H1 (cell line): ENCODE measurements around the gene AAK1. TPM values are rescaled to one million over a fixed set of nuclear protein-coding genes. Genes with fewer than 3 reads are reported as not detected.

ENCODE experiments used
- CTCF ChIA-PET: fragments of 300-600 bp; sonication (Branson Sonifier 250); formaldehyde crosslinking; loops from one replicate; lab custom pipeline; 2021; ENCODE audit not compliant: partially characterized antibody; lab: Charles Lee
- POLR2A ChIA-PET: fragments of 300-600 bp; sonication (Branson Sonifier 250); formaldehyde crosslinking; loops from one replicate; lab custom pipeline; 2021; ENCODE audit warnings: inconsistent platforms; ENCODE audit not compliant: partially characterized antibody; lab: Charles Lee
- DNase-seq, 2 experiments: peaks; one replicate each; pipeline versions ENCODE4 v3.0.0 to v3.0.0-alpha.2; 2010 to 2022; ENCODE audit warnings: low spot score in 2 of 2, low read depth in 1 of 2, mixed read lengths in 1 of 2
- FAIRE-seq: peaks from 2 replicates; lab custom pipeline; 2011; peaks lifted over from hg19 to GRCh38; lab: Jason Lieb, UNC
- H2AFZ ChIP-seq: 2 replicates; pipeline ENCODE4 v1.8.1; 2012; ENCODE audit warnings: low read length, inconsistent platforms
- H2AK5ac ChIP-seq: 2 replicates; pipeline ENCODE4 v1.6.1; 2013; ENCODE audit warnings: low read depth, low read length
- H2BK120ac ChIP-seq: replicated peaks from 2 replicates; pipeline ENCODE3; 2013; ENCODE audit warnings: low read depth, low read length, inconsistent platforms
- H2BK12ac ChIP-seq: 2 replicates; pipeline ENCODE4 v1.6.1; 2013; ENCODE audit warnings: low read depth, low read length
- H2BK15ac ChIP-seq: 2 replicates; pipeline ENCODE4 v1.6.1; 2013; ENCODE audit warnings: low read length
- H2BK20ac ChIP-seq: 2 replicates; pipeline ENCODE4 v1.6.1; 2013; ENCODE audit warnings: low read length
- H2BK5ac ChIP-seq: 2 replicates; pipeline ENCODE4 v1.6.1; 2013; ENCODE audit warnings: low read depth, low read length
- H3K14ac ChIP-seq: 2 replicates; pipeline ENCODE4 v1.6.1; 2013; ENCODE audit warnings: inconsistent platforms; ENCODE audit not compliant: insufficient read length
- H3K18ac ChIP-seq: 2 replicates; pipeline ENCODE4 v1.6.1; 2013; ENCODE audit warnings: low read length; ENCODE audit errors: extremely low read depth
- H3K23ac ChIP-seq: 2 replicates; pipeline ENCODE4 v1.6.1; 2013; ENCODE audit warnings: inconsistent platforms; ENCODE audit not compliant: insufficient read length
- H3K23me2 ChIP-seq: 2 replicates; pipeline ENCODE4 v1.6.1; 2013; ENCODE audit warnings: low read depth, low read length
- H3K27ac ChIP-seq: 2 replicates; pipeline ENCODE4 v1.6.1; 2011; ENCODE audit warnings: low read depth, low read length, inconsistent platforms
- H3K27me3 ChIP-seq, 4 experiments: replicated peaks in 1 of 4; 1 replicate in 1 of 4; 2 replicates in 3 of 4; pipeline versions ENCODE4 v1.6.1 to v1.8.1; 2011 to 2013; ENCODE audit warnings: low read length in 3 of 4, mild to moderate bottlenecking in 3 of 4, inconsistent platforms in 2 of 4, mixed read lengths in 2 of 4, moderate library complexity in 1 of 4; ENCODE audit not compliant: control insufficient read depth in 3 of 4, insufficient read depth in 3 of 4; ENCODE audit errors: extremely low read depth in 1 of 4
- H3K36me3 ChIP-seq, 4 experiments: 2 replicates each; pipeline versions ENCODE4 v1.6.1 to v1.8.1; 2011 to 2013; ENCODE audit warnings: mild to moderate bottlenecking in 4 of 4, low read length in 3 of 4, moderate library complexity in 2 of 4, control low read depth in 1 of 4, inconsistent platforms in 1 of 4; ENCODE audit not compliant: insufficient read depth in 4 of 4, control insufficient read depth in 2 of 4
- H3K4ac ChIP-seq: replicated peaks from 2 replicates; pipeline ENCODE3; 2013; ENCODE audit warnings: low read length, low read depth, mixed read lengths, inconsistent platforms; ENCODE audit not compliant: insufficient read length
- H3K4me1 ChIP-seq, 4 experiments: replicated peaks in 1 of 4; 1 replicate in 1 of 4; 2 replicates in 3 of 4; pipeline versions ENCODE4 v1.6.1 to v1.8.1; 2011 to 2013; ENCODE audit warnings: low read length in 3 of 4, inconsistent platforms in 2 of 4, mixed read lengths in 1 of 4; ENCODE audit not compliant: insufficient read depth in 4 of 4, control insufficient read depth in 3 of 4
- H3K4me2 ChIP-seq, 2 experiments: 2 replicates each; pipeline versions ENCODE4 v1.6.1 to v1.8.1; 2011 to 2013; ENCODE audit warnings: low read depth in 2 of 2, low read length in 2 of 2, control low read depth in 1 of 2, inconsistent platforms in 1 of 2, mild to moderate bottlenecking in 1 of 2; ENCODE audit not compliant: insufficient read depth in 1 of 2
- H3K4me3 ChIP-seq, 4 experiments: fragments of 200-600, 300-600 bp in 1 of 4; sonication (generic), shearing (Covaris generic), sonication (Bioruptor Twin) in 1 of 4; 2 replicates each; pipeline versions ENCODE4 v1.5.1 to v1.8.1; 2011 to 2016; ENCODE audit warnings: low read length in 4 of 4, low read depth in 3 of 4, control low read depth in 2 of 4, inconsistent platforms in 2 of 4, mild to moderate bottlenecking in 2 of 4, mixed read lengths in 1 of 4, moderate library complexity in 1 of 4; ENCODE audit not compliant: insufficient read depth in 2 of 4; ENCODE audit errors: extremely low read depth in 1 of 4
- H3K56ac ChIP-seq: replicated peaks from 2 replicates; pipeline ENCODE3; 2013; ENCODE audit warnings: low read depth, mild to moderate bottlenecking, mixed read lengths, low read length, inconsistent platforms; ENCODE audit not compliant: insufficient read length
- H3K79me1 ChIP-seq: 2 replicates; pipeline ENCODE4 v1.6.1; 2013; ENCODE audit warnings: low read depth, low read length, control low read depth
- H3K79me2 ChIP-seq, 2 experiments: 2 replicates each; pipeline versions ENCODE4 v1.6.1 to v1.8.1; 2012 to 2013; ENCODE audit warnings: low read length in 2 of 2, mild to moderate bottlenecking in 2 of 2, inconsistent platforms in 1 of 2; ENCODE audit not compliant: insufficient read depth in 2 of 2, control insufficient read depth in 1 of 2
- H3K9ac ChIP-seq, 4 experiments: replicated peaks in 1 of 4; 1 replicate in 1 of 4; 2 replicates in 3 of 4; pipeline versions ENCODE4 v1.6.1 to v1.8.1; 2011 to 2013; ENCODE audit warnings: low read depth in 3 of 4, low read length in 3 of 4, control low read depth in 2 of 4, mild to moderate bottlenecking in 2 of 4, moderate library complexity in 2 of 4, inconsistent platforms in 1 of 4; ENCODE audit errors: extremely low read depth in 1 of 4
- H3K9me3 ChIP-seq, 2 experiments: 2 replicates each; pipeline versions ENCODE4 v1.6.1 to v1.8.1; 2012 to 2013; ENCODE audit warnings: mild to moderate bottlenecking in 2 of 2, moderate library complexity in 2 of 2, control low read depth in 1 of 2, inconsistent platforms in 1 of 2, low read depth in 1 of 2, low read length in 1 of 2, mixed read lengths in 1 of 2; ENCODE audit not compliant: insufficient read depth in 2 of 2
- H4K20me1 ChIP-seq, 2 experiments: replicated peaks in 1 of 2; 2 replicates each; pipeline versions ENCODE3 to v1.8.1; 2011 to 2013; ENCODE audit warnings: inconsistent platforms in 2 of 2, low read length in 2 of 2, mild to moderate bottlenecking in 1 of 2; ENCODE audit not compliant: insufficient read depth in 2 of 2, control insufficient read depth in 1 of 2
- H4K5ac ChIP-seq: 2 replicates; pipeline ENCODE4 v1.6.1; 2013; ENCODE audit warnings: low read length, low read depth, mixed read lengths, inconsistent platforms; ENCODE audit not compliant: insufficient read length
- H4K8ac ChIP-seq: 2 replicates; pipeline ENCODE4 v1.8.0; 2013; ENCODE audit warnings: mild to moderate bottlenecking, moderate library complexity, low read length, inconsistent platforms; ENCODE audit not compliant: insufficient read depth; ENCODE audit errors: extremely low read depth
- H4K91ac ChIP-seq: replicated peaks from 2 replicates; pipeline ENCODE3; 2013; ENCODE audit warnings: low read length, mixed read lengths, inconsistent platforms; ENCODE audit not compliant: insufficient read length
- ATF3 ChIP-seq: IDR thresholded peaks from 2 replicates; pipeline ENCODE4 v1.6.1; 2011; ENCODE audit warnings: low read depth, mild to moderate bottlenecking, low read length; ENCODE audit not compliant: insufficient read depth
- CBX8 ChIP-seq: fragments of 300-800, 300-1000 bp; sonication (generic); IDR thresholded peaks from 2 replicates; pipeline ENCODE4 v1.7.1; 2016; ENCODE audit warnings: low read depth, low read length, borderline replicate concordance
- CHD2 ChIP-seq: IDR thresholded peaks from 2 replicates; pipeline ENCODE4 v1.6.1; 2012; ENCODE audit warnings: low read length, improper control_type of control experiment
- CTCF ChIP-seq, 3 experiments: IDR thresholded peaks; 1 replicate in 2 of 3; 2 replicates in 1 of 3; pipeline versions ENCODE4 v1.5.1 to v1.6.1; 2011; ENCODE audit warnings: low read length in 3 of 3, mild to moderate bottlenecking in 3 of 3, inconsistent platforms in 2 of 3, low read depth in 1 of 3, moderate library complexity in 1 of 3; ENCODE audit not compliant: insufficient read depth in 1 of 3; ENCODE audit errors: control extremely low read depth in 1 of 3
- FOSL1 ChIP-seq: IDR thresholded peaks from 2 replicates; pipeline ENCODE4 v1.6.1; 2011; ENCODE audit warnings: mild to moderate bottlenecking, low read depth, low read length, moderate library complexity; ENCODE audit not compliant: insufficient read depth
- JUND ChIP-seq: IDR thresholded peaks from 2 replicates; pipeline ENCODE4 v1.6.1; 2011; ENCODE audit warnings: mild to moderate bottlenecking, improper control_type of control experiment, low read length
- NANOG ChIP-seq: IDR thresholded peaks from 2 replicates; pipeline ENCODE4 v1.6.1; 2011; ENCODE audit warnings: low read length, low read depth, mild to moderate bottlenecking, inconsistent platforms; ENCODE audit not compliant: insufficient read depth, poor library complexity, severe bottlenecking
- RBBP5 ChIP-seq: IDR thresholded peaks from 2 replicates; pipeline ENCODE4 v1.7.1; 2012; ENCODE audit warnings: low read depth, mild to moderate bottlenecking, inconsistent platforms, low read length, moderate library complexity, borderline replicate concordance
- SIN3A ChIP-seq, 2 experiments: IDR thresholded peaks in 1 of 2; conservative IDR thresholded peaks in 1 of 2; 2 replicates each; pipeline ENCODE4 v1.6.1; 2011 to 2012; ENCODE audit warnings: low read length in 2 of 2, improper control_type of control experiment in 1 of 2, low read depth in 1 of 2, mild to moderate bottlenecking in 1 of 2
- SP1 ChIP-seq: IDR thresholded peaks from 2 replicates; pipeline ENCODE4 v1.6.1; 2011; ENCODE audit warnings: low read depth, low read length
- TAF7 ChIP-seq: optimal IDR thresholded peaks from 2 replicates; pipeline ENCODE3; 2011; ENCODE audit warnings: low read depth, mild to moderate bottlenecking, inconsistent platforms, low read length, moderate library complexity, borderline replicate concordance
- WGBS, 2 experiments: shearing (Covaris generic) in 1 of 2; methylation state at CpG; one replicate each; pipeline versions ENCODE4 v1.1.6 to v1.1.7; 2013 to 2015; ENCODE audit warnings: low lambda C conversion rate in 2 of 2, mixed read lengths in 2 of 2, inconsistent platforms in 1 of 2, low coverage in 1 of 2, missing lambda C conversion rate in 1 of 2; ENCODE audit not compliant: insufficient replicate concordance in 2 of 2, insufficient coverage in 1 of 2, insufficient read length in 1 of 2; ENCODE audit errors: extremely low coverage in 1 of 2, missing lambda C conversion rate in 1 of 2; 5-methylcytosine and 5-hydroxymethylcytosine counted together
- polyA plus RNA-seq, 7 experiments: library from polyadenylated mRNA; depleted of rRNA in 3 of 7; stranded (reverse) in 5 of 7; unstranded in 2 of 7; fragments of >200 nt in 5 of 7; fragments of 200-250 nt in 2 of 7; gene quantifications; 1 replicate in 5 of 7; 2 replicates in 1 of 7; 4 replicates in 1 of 7; pipeline versions ENCODE4 v1.2.1 to v1.2.3, GENCODE V29; 2011 to 2013; ENCODE audit warnings: missing spikeins in 2 of 7, mixed read lengths in 2 of 7
- total RNA-seq: library from RNA; stranded (reverse); fragmentation: NEBNext Ultra II Directional; extraction: Animal tissue kit (Norgen Biotek cat#: 25700); gene quantifications from 2 replicates; pipeline ENCODE4 v1.2.1, GENCODE V29; 2021

The AAK1 gene
- total and polyA plus RNA-seq, 2 of the 8 experiments (the other 6 are each of a cell fraction or from before 2014, with no cell fraction given), result 10.0 to 40.5 TPM

GRCh38 chr2:69689969-69690368 is 46.4 kb upstream of the AAK1 start:
- H3K36me3 ChIP-seq, result no peaks in the 10 kb centered on the region
- H4K8ac ChIP-seq, result no peak overlapping the region
- CTCF ChIA-PET, result no interaction called here
- no peak overlapping the region for H3K18ac ChIP-seq
- H2BK20ac ChIP-seq, result no peak overlapping the region
- no peak overlapping the region for H3K9ac ChIP-seq
- H3K14ac ChIP-seq, result no peak overlapping the region
- H3K9me3 ChIP-seq, result no peaks in the 10 kb centered on the region
- 82% methylated on average over 2 of the region's 2 CpGs; no CpG with 5 or more reads in 1 of the 2 experiments for WGBS, 2 experiments
- H2BK15ac ChIP-seq, result no peak overlapping the region
- H3K4me2 ChIP-seq, result no peak overlapping the region
- H3K23ac ChIP-seq, result no peak overlapping the region
- no peaks in the 10 kb centered on the region for H3K27me3 ChIP-seq
- DNase-seq (no peak), FAIRE-seq (no peak)
- H3K79me2 ChIP-seq, result no peaks in the 10 kb centered on the region
- H3K56ac ChIP-seq, result no peak overlapping the region
- H4K91ac ChIP-seq, result no peak overlapping the region
- no peak overlapping the region for H2BK120ac ChIP-seq
- no peak overlapping the region for H2AK5ac ChIP-seq
- no peak overlapping the region for H4K5ac ChIP-seq
- H4K20me1 ChIP-seq, result no peaks in the 10 kb centered on the region
- H3K4ac ChIP-seq, result no peak overlapping the region
- no peak overlapping the region for H2AFZ ChIP-seq
- no peak overlapping the region for H3K27ac ChIP-seq
- H3K4me3 ChIP-seq, result no peak overlapping the region
- no peak overlapping the region for H2BK5ac ChIP-seq
- H3K23me2 ChIP-seq, result no peaks in the 10 kb centered on the region
- no peaks in the 10 kb centered on the region; the same call in 1 of the 2 replicates for H3K79me1 ChIP-seq
- H2BK12ac ChIP-seq, result no peak overlapping the region
- POLR2A ChIA-PET, result no interaction called here
- no peaks in the 10 kb centered on the region for H3K4me1 ChIP-seq
- TF ChIP-seq SIN3A (conservative IDR thresholded peaks at IDR 0.05 in 1 of 2, IDR thresholded peaks at IDR 0.05 in 1 of 2; ENCODE audit: low read depth in 1 of 2, low read length in 2 of 2), result no peak
- no peak for TF ChIP-seq CTCF (IDR thresholded peaks at IDR 0.05; ENCODE audit: control extremely low read depth in 1 of 3, insufficient read depth in 1 of 3, low read depth in 1 of 3, low read length in 3 of 3)
- no peak for TF ChIP-seq RBBP5
- no peak for TF ChIP-seq FOSL1
- TF ChIP-seq ATF3, result no peak
- TF ChIP-seq NANOG, result no peak
- no peak for TF ChIP-seq JUND
- TF ChIP-seq TAF7, result no peak
- TF ChIP-seq SP1, result no peak
- no peak for TF ChIP-seq CBX8
- TF ChIP-seq CHD2, result no peak
